Measurements from ENCODE around the gene DIPK2B.

DIPK2B gene

GRCh38 chrX:45198301-45198700 is 2.4 kb downstream of the DIPK2B start:
- no peak overlapping the region for H3K4me3 ChIP-seq (ENCODE audit: low read depth, low read length)
- H3K27me3 ChIP-seq (ENCODE audit: insufficient read depth, low read length) = no peaks in the 10 kb centered on the region
- no peak overlapping the region for H2AFZ ChIP-seq (ENCODE audit: low read length, unreplicated experiment)
- no peaks in the 10 kb centered on the region for H3K36me3 ChIP-seq (ENCODE audit: insufficient read depth, low read length)
- H3K79me2 ChIP-seq (ENCODE audit: control insufficient read depth, insufficient read depth, low read length, unreplicated experiment) = no peaks in the 10 kb centered on the region
- H3K4me1 ChIP-seq (ENCODE audit: control insufficient read depth, insufficient read depth, low read length, unreplicated experiment) = peaks cover 5% of the 10 kb centered on the region
- H3K27ac ChIP-seq (ENCODE audit: low read depth, low read length) = no peak overlapping the region

- Histone ChIP-seq H3K4me3 (ENCODE audit: low read depth, low read length) (no peak overlapping the region), H3K36me3 (ENCODE audit: insufficient read depth, low read length) (no peaks in the 10 kb centered on the region)
Observed at GRCh38 chrX:45196701-45197100, 4.0 kb downstream of the DIPK2B start.

GRCh38 chrX:45191820-45192409 is 8.8 kb downstream of the DIPK2B start:
- H3K27ac ChIP-seq (ENCODE audit: low read depth, low read length) = no peak overlapping the region
- peaks cover 9% of the 10 kb centered on the region for H3K4me1 ChIP-seq (ENCODE audit: control insufficient read depth, insufficient read depth, low read length, unreplicated experiment)
- no peaks in the 10 kb centered on the region for H3K27me3 ChIP-seq (ENCODE audit: insufficient read depth, low read length)
- no peaks in the 10 kb centered on the region for H3K36me3 ChIP-seq (ENCODE audit: insufficient read depth, low read length)
- H2AFZ ChIP-seq (ENCODE audit: low read length, unreplicated experiment) = no peak overlapping the region
- H3K4me3 ChIP-seq (ENCODE audit: low read depth, low read length) = no peak overlapping the region
- H3K79me2 ChIP-seq (ENCODE audit: control insufficient read depth, insufficient read depth, low read length, unreplicated experiment) = no peaks in the 10 kb centered on the region

More at GRCh38 chrX:45196701-45197100, 4.0 kb downstream of the DIPK2B start:
- Histone ChIP-seq H3K27me3 (ENCODE audit: insufficient read depth, low read length) (no peaks in the 10 kb centered on the region), H3K4me1 (ENCODE audit: control insufficient read depth, insufficient read depth, low read length, unreplicated experiment) (peaks cover 5% of the 10 kb centered on the region), H3K27ac (ENCODE audit: low read depth, low read length) (no peak overlapping the region), H2AFZ (ENCODE audit: low read length, unreplicated experiment) (no peak overlapping the region), H3K79me2 (ENCODE audit: control insufficient read depth, insufficient read depth, low read length, unreplicated experiment) (no peaks in the 10 kb centered on the region)

GRCh38 chrX:45191383-45191782 is 9.3 kb downstream of the DIPK2B start:
- H3K36me3 ChIP-seq (ENCODE audit: insufficient read depth, low read length) = no peaks in the 10 kb centered on the region
- peaks cover 6% of the 10 kb centered on the region for H3K4me1 ChIP-seq (ENCODE audit: control insufficient read depth, insufficient read depth, low read length, unreplicated experiment)
- H2AFZ ChIP-seq (ENCODE audit: low read length, unreplicated experiment) = no peak overlapping the region
- no peak overlapping the region for H3K27ac ChIP-seq (ENCODE audit: low read depth, low read length)
- no peak overlapping the region for H3K4me3 ChIP-seq (ENCODE audit: low read depth, low read length)
- no peaks in the 10 kb centered on the region for H3K27me3 ChIP-seq (ENCODE audit: insufficient read depth, low read length)
- H3K79me2 ChIP-seq (ENCODE audit: control insufficient read depth, insufficient read depth, low read length, unreplicated experiment) = no peaks in the 10 kb centered on the region

GRCh38 chrX:45187731-45188130 is 12.9 kb downstream of the DIPK2B start:
- H3K79me2 ChIP-seq (ENCODE audit: control insufficient read depth, insufficient read depth, low read length, unreplicated experiment) = no peaks in the 10 kb centered on the region
- peak overlapping the region; percentile 91 for H3K4me3 ChIP-seq (ENCODE audit: low read depth, low read length)
- peaks cover 4% of the 10 kb centered on the region for H3K4me1 ChIP-seq (ENCODE audit: control insufficient read depth, insufficient read depth, low read length, unreplicated experiment)
- no peaks in the 10 kb centered on the region for H3K36me3 ChIP-seq (ENCODE audit: insufficient read depth, low read length)
- no peaks in the 10 kb centered on the region for H3K27me3 ChIP-seq (ENCODE audit: insufficient read depth, low read length)
- peak overlapping the region; percentile 93 for H2AFZ ChIP-seq (ENCODE audit: low read length, unreplicated experiment)
- H3K27ac ChIP-seq (ENCODE audit: low read depth, low read length) = no peak overlapping the region

GRCh38 chrX:45186643-45187026 is 14.0 kb downstream of the DIPK2B start:
- Histone ChIP-seq H3K27me3 (ENCODE audit: insufficient read depth, low read length) (no peaks in the 10 kb centered on the region), H3K27ac (ENCODE audit: low read depth, low read length) (no peak overlapping the region), H3K4me1 (ENCODE audit: control insufficient read depth, insufficient read depth, low read length, unreplicated experiment) (peaks cover 4% of the 10 kb centered on the region), H3K36me3 (ENCODE audit: insufficient read depth, low read length) (no peaks in the 10 kb centered on the region), H3K79me2 (ENCODE audit: control insufficient read depth, insufficient read depth, low read length, unreplicated experiment) (no peaks in the 10 kb centered on the region), H2AFZ (ENCODE audit: low read length, unreplicated experiment) (peak overlapping the region; percentile 38), H3K4me3 (ENCODE audit: low read depth, low read length) (peak overlapping the region; percentile 91)

GRCh38 chrX:45184211-45184610 is 16.5 kb downstream of the DIPK2B start:
- no peaks in the 10 kb centered on the region for H3K79me2 ChIP-seq (ENCODE audit: control insufficient read depth, insufficient read depth, low read length, unreplicated experiment)
- H3K4me3 ChIP-seq (ENCODE audit: low read depth, low read length) = no peak overlapping the region
- H2AFZ ChIP-seq (ENCODE audit: low read length, unreplicated experiment) = no peak overlapping the region
- H3K27ac ChIP-seq (ENCODE audit: low read depth, low read length) = no peak overlapping the region
- H3K27me3 ChIP-seq (ENCODE audit: insufficient read depth, low read length) = no peaks in the 10 kb centered on the region
- H3K36me3 ChIP-seq (ENCODE audit: insufficient read depth, low read length) = no peaks in the 10 kb centered on the region
- H3K4me1 ChIP-seq (ENCODE audit: control insufficient read depth, insufficient read depth, low read length, unreplicated experiment) = peaks cover 4% of the 10 kb centered on the region

- H3K4me1 ChIP-seq (ENCODE audit: control insufficient read depth, insufficient read depth, low read length, unreplicated experiment) = no peaks in the 10 kb centered on the region
- H3K27me3 ChIP-seq (ENCODE audit: insufficient read depth, low read length) = no peaks in the 10 kb centered on the region
- no peak overlapping the region for H3K4me3 ChIP-seq (ENCODE audit: low read depth, low read length)
- H3K79me2 ChIP-seq (ENCODE audit: control insufficient read depth, insufficient read depth, low read length, unreplicated experiment) = no peaks in the 10 kb centered on the region
- H3K27ac ChIP-seq (ENCODE audit: low read depth, low read length) = no peak overlapping the region
- H2AFZ ChIP-seq (ENCODE audit: low read length, unreplicated experiment) = no peak overlapping the region
- H3K36me3 ChIP-seq (ENCODE audit: insufficient read depth, low read length) = no peaks in the 10 kb centered on the region
Observed at GRCh38 chrX:45172890-45173289, 27.8 kb downstream of the DIPK2B start.

GRCh38 chrX:45166781-45167180 is 33.9 kb downstream of the DIPK2B start:
- H3K4me3 ChIP-seq (ENCODE audit: low read depth, low read length) = no peak overlapping the region
- no peak overlapping the region for H2AFZ ChIP-seq (ENCODE audit: low read length, unreplicated experiment)

GRCh38 chrX:45165726-45166125 is 35.0 kb downstream of the DIPK2B start:
- H3K4me3 ChIP-seq (ENCODE audit: low read depth, low read length) = no peak overlapping the region
- H3K36me3 ChIP-seq (ENCODE audit: insufficient read depth, low read length) = no peaks in the 10 kb centered on the region
- no peaks in the 10 kb centered on the region for H3K27me3 ChIP-seq (ENCODE audit: insufficient read depth, low read length)
- H3K27ac ChIP-seq (ENCODE audit: low read depth, low read length) = no peak overlapping the region
- H2AFZ ChIP-seq (ENCODE audit: low read length, unreplicated experiment) = no peak overlapping the region
- no peaks in the 10 kb centered on the region for H3K79me2 ChIP-seq (ENCODE audit: control insufficient read depth, insufficient read depth, low read length, unreplicated experiment)
- H3K4me1 ChIP-seq (ENCODE audit: control insufficient read depth, insufficient read depth, low read length, unreplicated experiment) = no peaks in the 10 kb centered on the region

More at GRCh38 chrX:45166781-45167180, 33.9 kb downstream of the DIPK2B start:
- Histone ChIP-seq H3K27ac (ENCODE audit: low read depth, low read length) (no peak overlapping the region), H3K27me3 (ENCODE audit: insufficient read depth, low read length) (no peaks in the 10 kb centered on the region), H3K36me3 (ENCODE audit: insufficient read depth, low read length) (no peaks in the 10 kb centered on the region), H3K4me1 (ENCODE audit: control insufficient read depth, insufficient read depth, low read length, unreplicated experiment) (no peaks in the 10 kb centered on the region), H3K79me2 (ENCODE audit: control insufficient read depth, insufficient read depth, low read length, unreplicated experiment) (no peaks in the 10 kb centered on the region)

- H3K36me3 ChIP-seq (ENCODE audit: insufficient read depth, low read length) = no peaks in the 10 kb centered on the region
- H3K4me3 ChIP-seq (ENCODE audit: low read depth, low read length) = no peak overlapping the region
- H2AFZ ChIP-seq (ENCODE audit: low read length, unreplicated experiment) = no peak overlapping the region
- H3K79me2 ChIP-seq (ENCODE audit: control insufficient read depth, insufficient read depth, low read length, unreplicated experiment) = no peaks in the 10 kb centered on the region
- H3K27me3 ChIP-seq (ENCODE audit: insufficient read depth, low read length) = no peaks in the 10 kb centered on the region
- no peaks in the 10 kb centered on the region for H3K4me1 ChIP-seq (ENCODE audit: control insufficient read depth, insufficient read depth, low read length, unreplicated experiment)
- no peak overlapping the region for H3K27ac ChIP-seq (ENCODE audit: low read depth, low read length)
Observed at GRCh38 chrX:45164995-45165394, 35.7 kb downstream of the DIPK2B start.
